GM19193 (cell line): ENCODE results near the gene RAD51B.

Source experiments
- POLR2A ChIP-seq: IDR thresholded peaks from 4 replicates; pipeline ENCODE4 v1.6.1; 2011; ENCODE audit not compliant: insufficient read depth, insufficient read length; ENCODE audit errors: extremely low read depth

The RAD51B gene

GRCh38 chr14:68238551-68238950 lies 419.0 kb downstream of the RAD51B start:
- no peak for TF ChIP-seq POLR2A

- TF ChIP-seq POLR2A, result no peak
Observed at GRCh38 chr14:68238976-68239375, 419.4 kb downstream of the RAD51B start.

DNA sequence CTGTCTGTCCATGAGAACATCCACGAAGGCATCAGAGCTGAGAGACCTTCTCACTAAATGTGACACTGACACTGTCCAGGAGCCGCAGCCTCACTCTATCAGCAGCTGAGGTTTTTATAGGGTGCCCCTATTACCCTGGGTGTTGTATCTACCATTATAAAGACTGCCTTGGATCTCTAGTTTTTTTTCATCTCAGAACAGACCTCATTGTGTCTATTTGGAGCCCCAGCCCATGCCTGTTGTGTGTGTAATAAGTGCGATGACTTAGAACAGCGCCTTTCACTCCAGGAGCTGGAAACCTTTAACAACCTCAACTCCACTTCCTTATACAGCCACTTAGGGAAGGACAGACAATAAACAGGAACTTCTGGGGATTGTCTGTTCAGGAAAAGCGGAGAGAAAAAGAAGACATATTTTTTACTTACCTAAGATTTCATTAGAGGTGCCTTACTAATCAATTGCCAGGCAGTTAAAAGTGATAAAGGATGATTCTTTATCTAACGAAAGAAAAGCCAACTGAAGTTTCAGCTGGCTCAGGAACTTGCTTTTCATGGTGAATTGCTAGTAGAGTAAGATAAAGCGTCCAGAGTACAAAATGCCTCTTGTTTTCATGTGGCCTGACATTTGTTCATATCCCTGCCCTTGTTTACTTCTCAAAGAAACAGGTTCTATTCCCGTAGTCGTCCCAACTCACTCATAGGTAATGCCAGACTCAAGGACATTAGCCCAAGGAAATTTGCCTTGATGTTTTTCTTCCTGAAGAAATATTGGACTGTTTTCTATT lies 420.6 kb downstream of the RAD51B start:
- TF ChIP-seq POLR2A, result no peak

GRCh38 chr14:68241862-68242487 lies 422.4 kb downstream of the RAD51B start:
- TF ChIP-seq POLR2A, result no peak

DNA sequence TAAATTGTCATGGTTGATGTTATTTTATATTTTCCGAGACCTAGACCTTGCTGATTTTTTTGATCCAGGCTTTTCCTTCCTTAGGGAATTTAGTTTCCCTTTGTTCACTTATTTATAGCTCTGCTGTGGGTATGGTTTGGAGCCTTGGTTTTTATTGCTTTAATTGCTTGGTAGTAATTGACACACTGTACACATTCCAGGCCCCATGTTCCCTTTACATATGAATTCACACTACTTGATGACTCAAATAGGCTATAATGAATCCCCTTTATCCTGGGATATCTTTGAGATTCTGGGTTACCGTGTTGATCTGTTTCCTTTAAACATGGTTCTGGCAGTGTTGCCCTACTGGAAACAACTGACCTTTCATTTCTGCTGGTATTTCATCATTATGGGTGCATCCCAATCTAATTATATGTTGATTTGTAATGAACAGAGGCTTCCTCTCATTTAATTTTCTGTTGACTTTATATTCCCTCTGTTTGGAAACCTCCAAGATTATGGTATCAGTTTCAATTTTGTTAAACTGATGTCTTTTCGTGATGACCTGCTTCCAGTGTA lies 424.0 kb downstream of the RAD51B start:
- TF ChIP-seq POLR2A, result no peak

GRCh38 chr14:68244262-68244980 lies 424.8 kb downstream of the RAD51B start:
- no peak for TF ChIP-seq POLR2A

- no peak for TF ChIP-seq POLR2A
Observed at GRCh38 chr14:68245146-68246073, 425.8 kb downstream of the RAD51B start.

DNA sequence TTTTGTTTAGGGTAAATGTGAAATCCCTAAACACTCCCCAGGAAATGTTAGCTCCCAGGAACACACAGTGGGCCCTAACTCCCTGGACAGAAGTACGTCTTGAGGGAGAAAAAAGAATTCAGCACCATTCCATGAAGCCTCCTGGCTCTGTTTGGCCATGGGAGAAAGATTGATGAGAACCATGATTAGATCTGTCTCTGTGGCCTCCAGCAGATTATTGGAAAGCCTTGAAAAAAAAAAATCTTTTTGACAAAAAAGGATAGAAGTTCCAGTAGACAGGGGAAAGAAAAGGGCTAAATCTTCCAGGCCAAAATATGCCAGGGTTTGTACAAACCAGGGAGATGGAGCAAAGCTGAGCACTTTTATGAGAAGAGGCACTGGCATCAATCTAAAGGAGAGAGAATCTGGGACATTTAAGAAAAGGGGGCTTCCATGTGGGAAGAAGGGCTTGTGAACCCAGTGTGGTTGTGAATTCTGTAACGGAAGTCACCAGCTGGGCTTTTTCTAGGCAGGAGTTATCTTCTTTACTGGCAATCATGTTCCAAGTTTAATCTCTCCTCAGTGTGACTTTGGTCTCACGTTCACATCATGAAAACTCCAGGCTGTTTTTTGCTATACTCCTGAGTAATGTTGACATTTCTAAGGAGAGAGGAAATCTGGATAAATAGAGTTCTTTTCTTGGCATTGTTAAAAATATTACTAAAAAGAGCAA lies 426.7 kb downstream of the RAD51B start:
- no peak for TF ChIP-seq POLR2A

- TF ChIP-seq POLR2A, result no peak
Observed at GRCh38 chr14:68246786-68247105, 427.2 kb downstream of the RAD51B start.

DNA sequence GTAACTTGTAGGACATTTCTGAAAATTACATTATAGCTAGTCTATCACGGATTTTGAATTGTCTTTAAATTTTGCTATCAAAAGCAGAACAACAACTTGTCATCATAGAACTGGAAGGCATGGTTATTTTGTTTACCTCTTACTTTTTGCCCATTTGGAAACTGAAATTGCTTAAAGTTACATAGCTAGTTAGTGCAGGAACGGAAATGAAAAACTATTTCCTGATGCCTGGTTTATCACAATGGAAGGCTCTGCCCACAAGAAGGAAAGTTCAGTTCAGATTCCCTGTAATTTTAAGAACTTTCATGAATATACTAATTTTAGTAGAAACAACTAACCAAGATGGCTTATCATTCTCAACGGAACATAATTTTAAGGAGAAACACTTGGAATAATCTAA lies 427.7 kb downstream of the RAD51B start:
- no peak for TF ChIP-seq POLR2A

DNA sequence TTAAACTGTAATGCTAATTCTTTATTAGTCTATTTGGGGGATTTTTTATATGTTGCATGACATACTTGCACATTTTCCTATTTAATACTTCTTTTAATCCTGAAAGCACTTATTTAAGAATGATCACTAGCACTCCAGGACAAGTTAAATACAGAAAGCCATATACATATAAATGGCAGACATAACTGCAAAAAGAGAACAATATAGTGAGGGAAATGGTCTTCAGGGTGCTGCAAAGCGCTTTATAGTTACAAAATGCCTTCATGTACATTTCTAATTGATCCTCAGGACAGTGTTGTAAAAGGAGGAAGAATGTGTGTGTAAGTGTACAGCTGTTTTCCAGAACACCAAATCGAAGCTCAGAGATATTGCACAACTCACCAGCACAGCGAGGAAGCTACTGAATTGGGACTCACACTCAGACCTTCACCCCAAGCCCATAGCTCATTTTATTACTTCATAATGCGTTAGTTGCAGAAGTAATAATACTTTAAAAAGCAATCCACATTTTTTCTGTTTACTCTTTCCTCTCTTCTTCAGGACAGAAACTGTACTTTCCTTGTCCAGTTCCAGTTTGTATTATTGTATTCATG lies 428.2 kb downstream of the RAD51B start:
- no peak for TF ChIP-seq POLR2A

DNA sequence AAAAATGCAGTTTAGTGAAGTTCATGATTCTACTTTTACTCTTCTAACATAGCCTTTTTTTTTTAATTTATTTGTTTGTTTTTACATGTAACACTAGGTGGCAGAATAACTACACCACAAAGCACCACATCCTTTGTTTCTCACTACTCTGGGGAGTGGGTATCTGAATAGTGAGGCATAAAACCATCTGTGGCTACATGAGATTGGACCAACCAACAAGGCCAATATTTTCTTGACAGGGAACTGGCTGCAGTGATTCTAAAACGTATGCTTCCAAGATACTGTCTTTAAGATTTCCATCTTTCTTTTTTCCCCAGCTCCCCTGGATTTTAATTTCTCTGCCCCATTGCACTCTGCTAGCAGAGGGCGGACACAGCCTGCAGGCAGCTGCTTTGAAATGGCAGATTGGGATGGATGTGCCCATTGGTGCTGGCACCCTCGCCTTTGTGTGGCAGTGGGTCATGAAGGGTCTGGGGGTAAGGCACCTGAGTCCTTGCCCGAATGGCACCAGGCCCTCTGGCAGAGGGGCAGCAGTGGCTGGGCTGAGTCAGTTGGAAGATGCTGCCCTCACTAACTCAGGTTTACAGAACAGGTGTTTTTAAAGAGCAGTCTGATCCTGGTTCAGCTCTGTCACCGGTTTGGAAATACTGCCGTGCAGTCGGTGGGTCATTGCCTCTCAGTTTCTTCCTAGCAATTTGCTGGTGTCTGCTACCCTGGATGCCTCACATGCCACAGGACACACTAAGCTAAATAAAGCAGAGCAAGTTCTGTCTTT lies 429.1 kb downstream of the RAD51B start:
- no peak for TF ChIP-seq POLR2A
